H9 (cell line): ENCODE data around the gene EPHB6. TPM values are rescaled to one million over a fixed set of nuclear protein-coding genes. Genes with fewer than 3 reads are reported as not detected.

Source experiments
- DNase-seq: peaks from one replicate; pipeline ENCODE4 v3.0.0-alpha.2; 2017
- H2AFZ ChIP-seq: one replicate; pipeline ENCODE4 v1.6.1; 2013; ENCODE audit warnings: mild to moderate bottlenecking, low read length, control low read depth, moderate library complexity
- H2AK5ac ChIP-seq: 2 replicates; pipeline ENCODE4 v1.6.1; 2013; ENCODE audit warnings: low read length, control low read depth, mixed read lengths; ENCODE audit not compliant: insufficient read length
- H2BK120ac ChIP-seq: one replicate; pipeline ENCODE4 v1.6.1; 2013; ENCODE audit warnings: low read depth, mild to moderate bottlenecking, low read length, control low read depth, inconsistent platforms; ENCODE audit not compliant: poor library complexity, severe bottlenecking
- H2BK12ac ChIP-seq: 2 replicates; pipeline ENCODE4 v1.6.1; 2013; ENCODE audit warnings: low read length, control low read depth, mixed read lengths, low read depth; ENCODE audit not compliant: insufficient read length
- H2BK15ac ChIP-seq: 2 replicates; pipeline ENCODE4 v1.6.1; 2013; ENCODE audit warnings: low read depth, low read length, control low read depth
- H2BK20ac ChIP-seq: one replicate; pipeline ENCODE4 v1.6.1; 2013; ENCODE audit warnings: low read depth, mild to moderate bottlenecking, low read length, control low read depth, inconsistent platforms; ENCODE audit not compliant: poor library complexity, severe bottlenecking
- H2BK5ac ChIP-seq: 2 replicates; pipeline ENCODE4 v1.6.1; 2013; ENCODE audit warnings: low read length, control low read depth, mixed read lengths; ENCODE audit not compliant: insufficient read length
- H3K14ac ChIP-seq: 2 replicates; pipeline ENCODE4 v1.6.1; 2013; ENCODE audit warnings: low read length, control low read depth; ENCODE audit not compliant: insufficient read depth
- H3K18ac ChIP-seq: 2 replicates; pipeline ENCODE4 v1.6.1; 2013; ENCODE audit warnings: low read depth, mild to moderate bottlenecking, mixed read lengths, low read length, control low read depth; ENCODE audit not compliant: insufficient read length
- H3K23ac ChIP-seq: 2 replicates; pipeline ENCODE4 v1.6.1; 2013; ENCODE audit warnings: low read length, control low read depth, mixed read lengths, low read depth; ENCODE audit not compliant: insufficient read length
- H3K23me2 ChIP-seq: 2 replicates; pipeline ENCODE4 v1.6.1; 2013; ENCODE audit warnings: low read depth, mild to moderate bottlenecking, mixed read lengths, low read length, control low read depth; ENCODE audit not compliant: insufficient read length, poor library complexity, severe bottlenecking
- H3K27ac ChIP-seq: 2 replicates; pipeline ENCODE4 v1.5.1; 2013; ENCODE audit warnings: low read length, control low read depth, mixed read lengths, low read depth; ENCODE audit not compliant: insufficient read length
- H3K27me3 ChIP-seq: 2 replicates; pipeline ENCODE4 v1.6.1; 2013; ENCODE audit warnings: low read length, control low read depth, inconsistent platforms; ENCODE audit not compliant: insufficient read depth
- H3K4ac ChIP-seq: 2 replicates; pipeline ENCODE4 v1.6.1; 2013; ENCODE audit warnings: low read depth, mild to moderate bottlenecking, control low read depth, inconsistent platforms, low read length, moderate library complexity
- H3K4me1 ChIP-seq: 2 replicates; pipeline ENCODE4 v1.6.1; 2013; ENCODE audit warnings: low read length, control low read depth, inconsistent platforms; ENCODE audit not compliant: insufficient read depth
- H3K4me2 ChIP-seq: 2 replicates; pipeline ENCODE4 v1.6.1; 2013; ENCODE audit warnings: low read length, control low read depth, mixed read lengths; ENCODE audit not compliant: insufficient read length, insufficient read depth
- H3K56ac ChIP-seq: 2 replicates; pipeline ENCODE4 v1.6.1; 2013; ENCODE audit warnings: low read depth, mild to moderate bottlenecking, mixed read lengths, low read length, control low read depth; ENCODE audit not compliant: insufficient read length
- H3K79me1 ChIP-seq: 2 replicates; pipeline ENCODE4 v1.6.1; 2013; ENCODE audit warnings: low read depth, mild to moderate bottlenecking, moderate library complexity, low read length, control low read depth, inconsistent platforms; ENCODE audit not compliant: insufficient read depth, poor library complexity, severe bottlenecking
- H3K79me2 ChIP-seq: 2 replicates; pipeline ENCODE4 v1.6.1; 2013; ENCODE audit warnings: low read length, control low read depth, inconsistent platforms; ENCODE audit not compliant: insufficient read depth
- H3K9ac ChIP-seq: 2 replicates; pipeline ENCODE4 v1.6.1; 2013; ENCODE audit warnings: low read length, control low read depth, mixed read lengths; ENCODE audit not compliant: insufficient read length; ENCODE audit errors: extremely low read depth
- H3K9me3 ChIP-seq: one replicate; pipeline ENCODE4 v1.6.1; 2013; ENCODE audit warnings: low read depth, low read length, inconsistent platforms; ENCODE audit not compliant: control insufficient read depth
- H3T11ph ChIP-seq: one replicate; pipeline ENCODE4 v1.6.1; 2013; ENCODE audit warnings: mild to moderate bottlenecking, low read length, control low read depth, inconsistent platforms
- H4K20me1 ChIP-seq: one replicate; pipeline ENCODE4 v1.6.1; 2013; ENCODE audit not compliant: control insufficient read depth, insufficient read length, insufficient read depth
- H4K5ac ChIP-seq: 2 replicates; pipeline ENCODE4 v1.6.1; 2013; ENCODE audit warnings: low read depth, mild to moderate bottlenecking, mixed read lengths, low read length, control low read depth; ENCODE audit not compliant: insufficient read length
- H4K8ac ChIP-seq: replicated peaks from 2 replicates; pipeline ENCODE4 v1.6.1; 2013; ENCODE audit warnings: low read length, control low read depth, mixed read lengths, low read depth; ENCODE audit not compliant: insufficient read length
- H4K91ac ChIP-seq: 2 replicates; pipeline ENCODE4 v1.6.1; 2013; ENCODE audit warnings: low read depth, mild to moderate bottlenecking, moderate library complexity, mixed read lengths, low read length, control low read depth; ENCODE audit not compliant: insufficient read length
- H3K27ac Mint-ChIP-seq, 3 experiments: 2 replicates in 2 of 3; 3 replicates in 1 of 3; pipeline ENCODE4 v1.8.0; 2020 to 2021; ENCODE audit warnings: mixed read lengths in 3 of 3, mild to moderate bottlenecking in 1 of 3, moderate library complexity in 1 of 3
- H3K27me3 Mint-ChIP-seq: 2 replicates; pipeline ENCODE4 v1.8.0; 2021; ENCODE audit warnings: low read depth, mild to moderate bottlenecking, moderate library complexity, mixed read lengths
- H3K36me3 Mint-ChIP-seq, 3 experiments: 2 replicates in 2 of 3; 3 replicates in 1 of 3; pipeline ENCODE4 v1.8.0; 2020 to 2021; ENCODE audit warnings: low read depth in 3 of 3, mixed read lengths in 3 of 3; ENCODE audit not compliant: insufficient read depth in 1 of 3
- H3K4me1 Mint-ChIP-seq, 2 experiments: 2 replicates each; pipeline ENCODE4 v1.8.0; 2020; ENCODE audit warnings: mixed read lengths in 2 of 2
- H3K4me3 Mint-ChIP-seq, 2 experiments: 2 replicates in 1 of 2; 3 replicates in 1 of 2; pipeline ENCODE4 v1.8.0; 2020 to 2021; ENCODE audit warnings: mild to moderate bottlenecking in 2 of 2, mixed read lengths in 2 of 2, moderate library complexity in 1 of 2
- H3K9me3 Mint-ChIP-seq, 2 experiments: 2 replicates in 1 of 2; 3 replicates in 1 of 2; pipeline ENCODE4 v1.8.0; 2020; ENCODE audit warnings: mild to moderate bottlenecking in 2 of 2, mixed read lengths in 2 of 2, moderate library complexity in 1 of 2
- WGBS: extraction: QIAGEN DNeasy Blood & Tissue Kit; methylation state at CpG from one replicate; pipeline ENCODE4 v1.1.7; 2013; ENCODE audit warnings: missing lambda C conversion rate, low lambda C conversion rate, mixed read lengths; ENCODE audit not compliant: insufficient read length; ENCODE audit errors: extremely low coverage; 5-methylcytosine and 5-hydroxymethylcytosine counted together
- total RNA-seq: library from RNA; stranded (reverse); gene quantifications from 2 replicates; pipeline ENCODE4 v1.2.1, GENCODE V29; 2021
- TF ChIP-seq, protein P1 (sequence below): fragments of 200-600 bp; sonication (generic); conservative IDR thresholded peaks from 3 replicates; pipeline ENCODE4 v1.8.0; 2021; ENCODE audit warnings: antibody characterized with exemption, mild to moderate bottlenecking

EPHB6 gene
- total RNA-seq, 1 experiment from 2014 or later, result 9.7 TPM

DNA sequence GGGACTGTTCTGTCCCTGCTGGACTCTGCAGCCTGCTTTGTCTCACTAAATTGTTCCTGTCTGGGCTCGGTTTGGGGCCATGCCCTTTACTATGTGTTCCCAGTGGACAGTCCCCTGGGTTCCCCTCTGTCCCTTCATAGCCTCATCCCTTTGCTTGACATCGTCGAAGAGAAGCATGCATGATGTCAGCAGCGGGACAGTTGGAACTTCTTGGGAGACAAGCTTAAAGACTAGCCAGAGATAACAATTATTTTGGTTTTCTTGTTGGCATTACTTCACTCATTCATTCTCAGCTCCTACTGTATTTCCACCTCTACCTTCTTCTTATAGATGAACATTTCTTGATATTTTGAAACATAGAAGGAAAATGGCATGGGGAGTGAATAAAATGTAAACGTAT, 2.7 kb downstream of the EPHB6 start:
- Histone ChIP-seq H4K91ac (no peak overlapping the region), H2BK120ac (no peak overlapping the region), H3K4me1 (peaks cover 11% of the 10 kb centered on the region), H2BK15ac (no peak overlapping the region), H3K79me2 (no peaks in the 10 kb centered on the region), H3K4ac (no peak overlapping the region), H3K79me1 (no peaks in the 10 kb centered on the region), H3K18ac (no peak overlapping the region), H2BK12ac (no peak overlapping the region), H2BK20ac (no peak overlapping the region), H3K23me2 (peaks cover 17% of the 10 kb centered on the region), H3K27ac (no peak overlapping the region), H4K8ac (no peak overlapping the region), H3T11ph (no peak overlapping the region), H3K56ac (no peak overlapping the region), H2AFZ (no peak overlapping the region), H3K23ac (no peak overlapping the region), H3K14ac (no peak overlapping the region), H3K4me2 (no peak overlapping the region), H4K20me1 (no peaks in the 10 kb centered on the region), H3K9ac (no peak overlapping the region), H3K9me3 (no peaks in the 10 kb centered on the region), H2AK5ac (no peak overlapping the region), H4K5ac (no peak overlapping the region), H3K27me3 (peaks cover 4% of the 10 kb centered on the region; the same call in 1 of the 2 replicates), H2BK5ac (no peak overlapping the region)
- no CpG with 5 or more reads among the region's 5 CpGs for WGBS
- Mint-ChIP-seq H3K27ac (no peak overlapping the region), H3K9me3 (no peaks in the 10 kb centered on the region; a peak in 1 of 5 replicates), H3K36me3 (0 out of 7 replicates have a peak, but pooled peaks cover 0 to 4% (median 0%) of the 10 kb centered on the region in 3 experiments), H3K27me3 (peaks cover 25% of the 10 kb centered on the region), H3K4me3 (no peak overlapping the region), H3K4me1 (peaks cover 31 to 40% of the 10 kb centered on the region in 2 experiments)
- no peak for DNase-seq
- TF ChIP-seq, protein P1, sequence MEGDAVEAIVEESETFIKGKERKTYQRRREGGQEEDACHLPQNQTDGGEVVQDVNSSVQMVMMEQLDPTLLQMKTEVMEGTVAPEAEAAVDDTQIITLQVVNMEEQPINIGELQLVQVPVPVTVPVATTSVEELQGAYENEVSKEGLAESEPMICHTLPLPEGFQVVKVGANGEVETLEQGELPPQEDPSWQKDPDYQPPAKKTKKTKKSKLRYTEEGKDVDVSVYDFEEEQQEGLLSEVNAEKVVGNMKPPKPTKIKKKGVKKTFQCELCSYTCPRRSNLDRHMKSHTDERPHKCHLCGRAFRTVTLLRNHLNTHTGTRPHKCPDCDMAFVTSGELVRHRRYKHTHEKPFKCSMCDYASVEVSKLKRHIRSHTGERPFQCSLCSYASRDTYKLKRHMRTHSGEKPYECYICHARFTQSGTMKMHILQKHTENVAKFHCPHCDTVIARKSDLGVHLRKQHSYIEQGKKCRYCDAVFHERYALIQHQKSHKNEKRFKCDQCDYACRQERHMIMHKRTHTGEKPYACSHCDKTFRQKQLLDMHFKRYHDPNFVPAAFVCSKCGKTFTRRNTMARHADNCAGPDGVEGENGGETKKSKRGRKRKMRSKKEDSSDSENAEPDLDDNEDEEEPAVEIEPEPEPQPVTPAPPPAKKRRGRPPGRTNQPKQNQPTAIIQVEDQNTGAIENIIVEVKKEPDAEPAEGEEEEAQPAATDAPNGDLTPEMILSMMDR, result no peak
